ENCODE data around the gene ZNF311.

ZNF311 gene

GRCh38 chr6:28979679-28980078, 25.4 kb downstream of the ZNF311 start:
- TF ChIP-seq CREB1 (IDR thresholded peaks at IDR 0.05; ENCODE audit: low read depth) (no peak), YY1 (IDR thresholded peaks at IDR 0.05; ENCODE audit: low read depth) (no peak), TCF12 (IDR thresholded peaks at IDR 0.05; ENCODE audit: low read depth) (no peak), ZBTB7A (IDR thresholded peaks at IDR 0.05; ENCODE audit: low read depth) (no peak), RAD21 (IDR thresholded peaks at IDR 0.05; ENCODE audit: low read depth) (no peak), NFIC (IDR thresholded peaks at IDR 0.05) (no peak), EGR1 (IDR thresholded peaks at IDR 0.05) (no peak), REST (IDR thresholded peaks at IDR 0.05; ENCODE audit: low read depth) (no peak), EP300 (IDR thresholded peaks at IDR 0.05; ENCODE audit: borderline replicate concordance) (no peak), TEAD4 (IDR thresholded peaks at IDR 0.05) (no peak), FOXM1 (IDR thresholded peaks at IDR 0.05; ENCODE audit: borderline replicate concordance, low read depth) (no peak), CEBPB (IDR thresholded peaks at IDR 0.05) (no peak), TAF1 (IDR thresholded peaks at IDR 0.05; ENCODE audit: low read depth) (no peak)
- TF ChIP-seq, protein P1, sequence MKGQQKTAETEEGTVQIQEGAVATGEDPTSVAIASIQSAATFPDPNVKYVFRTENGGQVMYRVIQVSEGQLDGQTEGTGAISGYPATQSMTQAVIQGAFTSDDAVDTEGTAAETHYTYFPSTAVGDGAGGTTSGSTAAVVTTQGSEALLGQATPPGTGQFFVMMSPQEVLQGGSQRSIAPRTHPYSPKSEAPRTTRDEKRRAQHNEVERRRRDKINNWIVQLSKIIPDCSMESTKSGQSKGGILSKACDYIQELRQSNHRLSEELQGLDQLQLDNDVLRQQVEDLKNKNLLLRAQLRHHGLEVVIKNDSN (IDR thresholded peaks at IDR 0.05) = no peak
- TF ChIP-seq, protein P2, sequence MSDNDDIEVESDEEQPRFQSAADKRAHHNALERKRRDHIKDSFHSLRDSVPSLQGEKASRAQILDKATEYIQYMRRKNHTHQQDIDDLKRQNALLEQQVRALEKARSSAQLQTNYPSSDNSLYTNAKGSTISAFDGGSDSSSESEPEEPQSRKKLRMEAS (IDR thresholded peaks at IDR 0.05) = no peak

DNA sequence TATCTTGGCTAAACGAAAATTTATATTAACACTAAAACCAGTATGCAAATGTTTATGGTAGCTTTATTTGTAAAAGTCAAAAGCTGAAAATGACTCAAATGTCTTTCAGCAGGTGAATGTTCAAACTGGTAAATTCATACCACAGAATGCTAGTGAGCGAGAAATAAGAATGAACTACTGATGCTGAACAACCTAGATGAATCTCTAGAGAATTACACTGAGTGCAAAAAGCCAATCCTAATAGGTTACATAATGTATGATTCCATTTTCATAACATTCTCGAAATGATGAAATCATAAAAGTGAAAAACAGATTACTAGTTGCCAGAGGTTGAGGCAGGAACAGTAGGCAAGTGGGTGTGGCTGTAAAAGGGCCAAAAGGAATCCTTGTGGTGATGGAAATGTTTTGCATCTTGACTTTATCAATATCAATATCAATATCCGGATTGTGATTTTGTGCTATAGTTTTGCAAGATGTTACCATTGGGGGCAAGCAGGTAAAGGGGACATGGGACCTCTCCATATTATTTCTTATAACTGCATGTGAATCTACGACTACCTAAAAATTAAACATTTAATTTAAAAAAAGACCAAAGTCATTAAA, 26.1 kb downstream of the ZNF311 start:
- no peak for TF ChIP-seq EGR1 (IDR thresholded peaks at IDR 0.05)

- TF ChIP-seq EP300 (IDR thresholded peaks at IDR 0.05; ENCODE audit: borderline replicate concordance) = no peak
- TF ChIP-seq, protein P1 (IDR thresholded peaks at IDR 0.05) = no peak
- no peak for TF ChIP-seq YY1 (IDR thresholded peaks at IDR 0.05; ENCODE audit: low read depth)
- TF ChIP-seq RAD21 (IDR thresholded peaks at IDR 0.05; ENCODE audit: low read depth) = no peak
- TF ChIP-seq, protein P2 (IDR thresholded peaks at IDR 0.05) = no peak
- TF ChIP-seq FOXM1 (IDR thresholded peaks at IDR 0.05; ENCODE audit: borderline replicate concordance, low read depth) = no peak
- no peak for TF ChIP-seq CEBPB (IDR thresholded peaks at IDR 0.05)
- no peak for TF ChIP-seq REST (IDR thresholded peaks at IDR 0.05; ENCODE audit: low read depth)
- no peak for TF ChIP-seq CREB1 (IDR thresholded peaks at IDR 0.05; ENCODE audit: low read depth)
- no peak for TF ChIP-seq EGR1 (IDR thresholded peaks at IDR 0.05)
- TF ChIP-seq TCF12 (IDR thresholded peaks at IDR 0.05; ENCODE audit: low read depth) = no peak
- no peak for TF ChIP-seq TEAD4 (IDR thresholded peaks at IDR 0.05)
- TF ChIP-seq NFIC (IDR thresholded peaks at IDR 0.05) = no peak
- no peak for TF ChIP-seq TAF1 (IDR thresholded peaks at IDR 0.05; ENCODE audit: low read depth)
Observed at GRCh38 chr6:28978133-28978491, 27.0 kb downstream of the ZNF311 start.

GRCh38 chr6:28977341-28978132, 27.6 kb downstream of the ZNF311 start:
- TF ChIP-seq EGR1 (IDR thresholded peaks at IDR 0.05) = no peak
- no peak for TF ChIP-seq CEBPB (IDR thresholded peaks at IDR 0.05)
- TF ChIP-seq ZBTB7A (IDR thresholded peaks at IDR 0.05; ENCODE audit: low read depth) = no peak
- TF ChIP-seq TEAD4 (IDR thresholded peaks at IDR 0.05) = no peak
- no peak for TF ChIP-seq RAD21 (IDR thresholded peaks at IDR 0.05; ENCODE audit: low read depth)
- no peak for TF ChIP-seq YY1 (IDR thresholded peaks at IDR 0.05; ENCODE audit: low read depth)
- TF ChIP-seq TCF12 (IDR thresholded peaks at IDR 0.05; ENCODE audit: low read depth) = no peak
- TF ChIP-seq FOXM1 (IDR thresholded peaks at IDR 0.05; ENCODE audit: borderline replicate concordance, low read depth) = no peak
- TF ChIP-seq EP300 (IDR thresholded peaks at IDR 0.05; ENCODE audit: borderline replicate concordance) = no peak
- no peak for TF ChIP-seq REST (IDR thresholded peaks at IDR 0.05; ENCODE audit: low read depth)
- TF ChIP-seq, protein P2 (IDR thresholded peaks at IDR 0.05) = no peak
- TF ChIP-seq NFIC (IDR thresholded peaks at IDR 0.05) = no peak
- TF ChIP-seq, protein P1 (IDR thresholded peaks at IDR 0.05) = no peak
- no peak for TF ChIP-seq TAF1 (IDR thresholded peaks at IDR 0.05; ENCODE audit: low read depth)
- TF ChIP-seq CREB1 (IDR thresholded peaks at IDR 0.05; ENCODE audit: low read depth) = no peak
